ENCODE data around the gene TNFRSF18. TPM values are rescaled to one million over a fixed set of nuclear protein-coding genes. Genes with fewer than 3 reads are reported as not detected.

The TNFRSF18 gene
- total RNA-seq, 2 experiments from 2014 or later, result 30.7 to 31.0 TPM

DNA sequence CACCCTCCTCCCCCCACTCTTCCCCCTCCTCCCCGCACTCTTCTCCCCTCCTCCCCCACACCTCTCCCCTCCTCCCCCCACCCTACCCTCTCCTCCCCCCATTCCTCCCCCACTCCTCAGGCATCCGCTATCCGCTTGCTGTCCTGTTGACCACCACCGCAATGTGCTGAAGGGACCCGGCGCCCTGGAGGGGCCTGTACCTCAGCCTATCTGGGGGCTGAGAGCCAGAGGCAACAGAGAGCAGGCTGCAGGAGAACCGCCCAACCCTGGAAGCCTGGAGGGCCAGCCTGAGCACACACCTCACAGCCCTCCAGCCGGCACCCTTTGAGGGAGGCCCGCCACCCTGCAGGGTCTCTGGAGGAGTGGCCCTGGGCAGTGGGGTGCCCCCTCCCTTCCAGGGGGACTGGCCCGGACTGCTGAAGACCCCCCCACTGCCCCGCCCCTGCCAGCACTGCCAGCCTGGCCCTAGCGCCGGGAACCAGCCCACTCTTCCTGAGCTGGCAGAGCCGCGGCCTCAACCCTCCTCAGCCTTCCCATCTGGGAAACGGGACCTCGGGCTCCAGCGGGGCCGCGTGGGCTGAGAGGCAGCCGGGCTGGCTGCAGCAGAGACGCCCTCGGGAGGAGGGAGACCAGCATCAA, 38.9 kb upstream of the TNFRSF18 start:
- Mint-ChIP-seq H3K27me3 (ENCODE audit: low read depth) (peaks cover 5% of the 10 kb centered on the region), H3K4me1 (ENCODE audit: low read depth) (peaks cover 8% of the 10 kb centered on the region), H3K9me3 (no peaks in the 10 kb centered on the region), H3K4me3 (no peak overlapping the region), H3K27ac (no peak overlapping the region), H3K36me3 (ENCODE audit: low read depth) (no peaks in the 10 kb centered on the region)
- CTCF ChIA-PET, result no interaction called here
- no peak for DNase-seq
- intact Hi-C loops (cut with micrococcal nuclease), result no loop called here

DNA sequence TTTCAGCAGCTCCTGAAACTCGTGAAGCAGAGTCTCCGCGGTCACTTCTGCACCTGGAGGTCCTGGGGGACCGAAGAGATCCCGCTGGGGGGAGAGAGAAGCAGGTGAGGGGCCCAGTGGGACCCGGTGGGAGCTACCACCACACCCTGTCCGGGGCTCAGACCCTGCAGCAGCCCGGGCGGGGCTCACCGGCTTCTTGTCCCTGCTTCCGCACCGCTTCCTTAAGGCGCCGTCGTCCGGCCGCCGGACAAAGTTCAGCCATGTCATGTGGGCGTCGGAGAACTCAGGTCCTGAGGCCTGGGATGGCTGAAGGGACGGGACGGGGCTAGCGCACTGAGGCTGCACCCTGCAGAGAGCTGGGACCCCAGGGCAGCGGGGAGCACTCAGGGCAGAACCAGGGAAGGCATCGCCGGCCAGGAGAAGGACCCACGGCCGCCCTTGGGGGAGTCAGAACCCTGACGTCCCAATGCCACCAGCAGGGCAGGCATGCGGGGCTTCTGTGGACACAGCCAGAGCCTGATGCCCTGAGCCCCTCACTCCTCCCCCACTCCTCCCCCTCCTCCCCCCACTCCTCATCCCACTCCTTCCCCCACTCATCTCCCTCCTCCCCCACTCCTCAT, 37.9 kb upstream of the TNFRSF18 start:
- Mint-ChIP-seq H3K4me1 (ENCODE audit: low read depth) (no peaks in the 10 kb centered on the region), H3K36me3 (ENCODE audit: low read depth) (no peaks in the 10 kb centered on the region), H3K9me3 (no peaks in the 10 kb centered on the region), H3K4me3 (no peak overlapping the region), H3K27ac (no peak overlapping the region), H3K27me3 (ENCODE audit: low read depth) (peaks cover 5% of the 10 kb centered on the region)
- CTCF ChIA-PET, result no interaction called here
- DNase-seq, result no peak
- intact Hi-C loops (cut with micrococcal nuclease), result no loop called here

DNA sequence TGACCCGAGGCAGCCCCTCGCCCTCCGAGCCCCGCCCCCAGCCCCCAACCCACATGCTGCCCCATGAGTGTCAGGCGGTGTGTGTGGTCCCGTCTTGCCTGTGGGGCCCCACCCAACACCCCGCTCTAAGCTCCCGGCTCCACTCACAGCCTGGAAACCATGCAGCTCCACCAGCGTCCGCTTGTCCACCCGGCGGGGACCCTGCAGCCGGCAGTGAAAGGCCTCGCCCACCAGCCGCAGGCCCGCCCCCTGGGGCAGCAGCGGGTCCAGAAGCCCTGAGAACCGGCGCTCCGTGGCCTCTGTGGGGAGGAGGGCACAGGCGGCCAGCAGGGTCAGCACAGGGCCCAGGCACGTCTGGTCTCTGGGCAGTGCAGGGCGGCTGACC, 37.4 kb upstream of the TNFRSF18 start:
- no peaks in the 10 kb centered on the region for H3K9me3 Mint-ChIP-seq

DNA sequence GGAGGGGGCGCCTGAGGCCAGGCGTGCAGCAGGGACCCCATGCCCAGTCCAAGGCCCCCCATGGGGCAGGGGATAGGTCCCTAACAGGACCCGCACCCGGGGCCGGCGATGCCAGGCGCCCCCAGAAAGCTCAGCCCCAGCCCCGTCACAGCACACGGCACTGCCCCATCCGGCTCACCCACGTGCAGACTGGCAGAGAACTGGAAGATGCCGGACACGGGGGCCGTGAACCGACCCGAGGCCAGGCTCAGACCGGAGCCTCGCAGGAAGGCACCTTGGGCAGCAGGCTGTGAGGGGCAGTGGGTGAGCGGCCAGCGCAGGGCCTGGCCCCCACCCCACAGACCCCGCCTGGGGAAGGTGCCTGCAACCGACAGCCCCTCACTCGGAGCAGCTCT, 36.9 kb upstream of the TNFRSF18 start:
- CTCF ChIA-PET, result no interaction called here
- H3K27ac Mint-ChIP-seq, result no peak overlapping the region
- no peaks in the 10 kb centered on the region for H3K4me1 Mint-ChIP-seq (ENCODE audit: low read depth)
- intact Hi-C loops (cut with micrococcal nuclease), result no loop called here
- no peak overlapping the region for H3K4me3 Mint-ChIP-seq
- H3K36me3 Mint-ChIP-seq (ENCODE audit: low read depth), result no peaks in the 10 kb centered on the region
- H3K9me3 Mint-ChIP-seq, result no peaks in the 10 kb centered on the region
- DNase-seq, result no peak
- H3K27me3 Mint-ChIP-seq (ENCODE audit: low read depth), result peaks cover 5% of the 10 kb centered on the region

More for the DNA sequence above, 37.4 kb upstream of the TNFRSF18 start:
- H3K4me3 Mint-ChIP-seq, result no peak overlapping the region
- no peaks in the 10 kb centered on the region for H3K36me3 Mint-ChIP-seq (ENCODE audit: low read depth)
- H3K27ac Mint-ChIP-seq, result no peak overlapping the region
- intact Hi-C loops (cut with micrococcal nuclease), result no loop called here
- H3K27me3 Mint-ChIP-seq (ENCODE audit: low read depth), result peaks cover 5% of the 10 kb centered on the region
- CTCF ChIA-PET, result no interaction called here
- H3K4me1 Mint-ChIP-seq (ENCODE audit: low read depth), result no peaks in the 10 kb centered on the region
- DNase-seq, result no peak

DNA sequence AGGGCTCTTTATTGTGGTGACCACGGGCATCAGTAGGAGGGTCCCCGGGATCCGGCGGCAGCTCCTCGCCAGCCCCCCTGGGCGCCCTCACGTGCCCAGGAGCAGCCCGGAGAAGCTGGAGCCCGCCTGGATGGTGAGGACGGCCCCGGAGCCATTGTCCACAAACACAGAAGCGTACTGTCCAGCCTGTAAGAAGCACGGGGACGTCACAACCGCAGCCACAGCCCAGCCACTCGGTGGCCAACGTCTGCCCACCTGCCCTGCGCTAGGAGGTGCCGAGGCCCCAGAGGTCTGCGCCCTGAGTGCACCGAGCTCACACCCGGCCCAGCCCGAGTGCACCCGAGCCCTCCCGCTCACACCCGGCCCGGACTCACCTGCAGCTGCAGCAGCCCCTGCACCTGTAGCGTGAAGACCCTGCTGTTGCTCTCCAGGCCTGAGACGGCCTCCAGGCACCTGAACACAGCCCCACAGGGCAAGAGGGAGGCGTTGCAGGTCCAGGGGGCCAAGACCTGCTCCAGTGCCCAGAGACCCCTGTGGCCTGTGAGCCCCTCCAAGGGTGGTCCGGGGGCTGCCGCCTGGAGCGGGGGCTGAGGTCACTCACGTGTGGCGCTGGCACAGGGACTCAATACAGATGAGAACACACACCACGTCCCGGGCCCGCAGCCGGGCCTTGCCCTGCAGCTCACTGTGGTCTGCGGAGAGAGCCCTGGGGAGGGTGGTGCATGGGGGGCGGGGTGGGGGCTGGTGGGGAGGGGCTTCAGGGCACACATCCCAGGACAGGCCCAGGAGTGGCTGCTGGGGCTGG, 36.3 kb upstream of the TNFRSF18 start:
- CTCF ChIA-PET, result interaction anchor here (0.8 to 1.2 kb wide), 2 partner anchors 8 to 120 kb away, joined by 3 to 4 read pairs; no protein-coding TSS in a partner anchor
- Mint-ChIP-seq H3K4me3 (no peak overlapping the region), H3K27ac (no peak overlapping the region), H3K36me3 (ENCODE audit: low read depth) (no peaks in the 10 kb centered on the region), H3K9me3 (no peaks in the 10 kb centered on the region), H3K27me3 (ENCODE audit: low read depth) (peaks cover 5% of the 10 kb centered on the region), H3K4me1 (ENCODE audit: low read depth) (no peaks in the 10 kb centered on the region)
- intact Hi-C loops (cut with micrococcal nuclease), result no loop called here
- DNase-seq, result no peak

DNA sequence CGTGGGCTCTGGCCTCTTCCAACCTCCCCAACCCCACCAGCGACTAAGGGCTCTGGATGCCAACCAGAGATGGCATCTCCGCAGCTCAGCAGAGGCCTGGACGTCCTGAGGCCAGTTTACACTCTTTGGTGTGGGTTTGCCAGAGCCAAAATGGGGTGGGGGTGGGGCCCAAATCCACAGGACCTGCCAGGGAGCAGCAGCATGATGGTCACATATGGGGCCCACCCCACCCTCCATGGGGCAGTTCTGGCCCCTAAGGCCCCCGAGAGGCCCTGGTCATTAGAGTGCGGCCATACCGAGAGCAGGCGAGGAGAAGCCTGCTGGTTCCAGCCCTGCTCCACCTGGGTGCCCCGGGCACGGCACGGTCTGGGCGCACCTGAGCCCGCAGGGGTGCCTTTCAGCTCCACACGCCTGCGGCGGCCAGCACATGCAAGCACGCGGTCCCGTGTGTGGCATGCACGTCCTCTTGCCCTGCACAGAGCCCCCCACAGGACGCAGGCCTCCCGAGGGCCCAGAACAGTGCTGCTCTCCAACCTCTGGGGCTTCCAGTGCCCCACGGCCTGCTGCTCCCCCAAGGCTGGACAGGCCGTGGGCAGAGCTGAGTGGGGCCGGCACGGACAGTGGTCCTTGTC, 35.3 kb upstream of the TNFRSF18 start:
- Mint-ChIP-seq H3K27ac (no peak overlapping the region), H3K27me3 (ENCODE audit: low read depth) (peaks cover 5% of the 10 kb centered on the region), H3K9me3 (no peaks in the 10 kb centered on the region), H3K4me1 (ENCODE audit: low read depth) (no peaks in the 10 kb centered on the region), H3K4me3 (no peak overlapping the region), H3K36me3 (ENCODE audit: low read depth) (no peaks in the 10 kb centered on the region)
- DNase-seq, result no peak
- intact Hi-C loops (cut with micrococcal nuclease), result no loop called here
- CTCF ChIA-PET, result interaction anchor here (0.8 to 1.2 kb wide), 2 partner anchors 9 to 119 kb away, joined by 3 to 4 read pairs; no protein-coding TSS in a partner anchor

DNA sequence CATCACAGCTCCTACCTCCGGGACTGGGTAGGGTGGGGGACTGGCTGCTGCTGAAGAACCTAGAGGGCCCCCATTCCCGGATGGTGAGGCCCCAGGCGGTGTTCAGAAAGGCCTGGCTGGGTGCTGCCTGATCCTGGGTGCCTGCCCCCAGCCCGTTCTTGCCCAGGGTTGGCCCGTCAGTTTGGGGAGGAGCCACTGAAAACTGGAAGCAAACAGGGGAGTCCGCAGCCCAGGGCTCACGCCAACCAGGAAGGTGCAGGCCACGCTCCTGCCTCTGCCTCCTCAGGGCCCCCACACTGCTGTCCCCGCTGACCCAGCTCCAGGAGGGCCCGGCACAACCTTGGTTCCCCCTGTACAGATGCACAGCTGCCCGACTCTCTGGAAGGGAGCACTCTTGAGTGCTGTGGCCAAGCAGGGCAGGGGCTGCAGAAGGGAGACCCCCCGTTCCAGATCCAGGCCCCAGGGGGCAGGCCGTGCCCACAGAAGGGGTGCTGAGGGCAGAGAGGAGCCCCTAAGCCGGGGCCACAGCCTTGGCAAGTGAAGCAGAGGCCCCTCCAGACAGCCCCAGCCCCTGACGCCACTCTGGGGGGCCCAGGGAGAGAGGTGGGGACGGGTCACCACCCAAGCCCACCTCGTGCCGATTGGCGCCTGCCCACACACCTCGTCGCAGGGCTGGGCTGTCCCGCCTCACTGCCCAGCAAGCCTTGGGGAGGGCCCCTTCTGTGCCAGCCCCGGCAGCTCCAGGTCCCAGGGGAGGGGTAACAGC, 34.6 kb upstream of the TNFRSF18 start:
- intact Hi-C loops (cut with micrococcal nuclease), result no loop called here
- H3K36me3 Mint-ChIP-seq (ENCODE audit: low read depth), result no peaks in the 10 kb centered on the region

DNA sequence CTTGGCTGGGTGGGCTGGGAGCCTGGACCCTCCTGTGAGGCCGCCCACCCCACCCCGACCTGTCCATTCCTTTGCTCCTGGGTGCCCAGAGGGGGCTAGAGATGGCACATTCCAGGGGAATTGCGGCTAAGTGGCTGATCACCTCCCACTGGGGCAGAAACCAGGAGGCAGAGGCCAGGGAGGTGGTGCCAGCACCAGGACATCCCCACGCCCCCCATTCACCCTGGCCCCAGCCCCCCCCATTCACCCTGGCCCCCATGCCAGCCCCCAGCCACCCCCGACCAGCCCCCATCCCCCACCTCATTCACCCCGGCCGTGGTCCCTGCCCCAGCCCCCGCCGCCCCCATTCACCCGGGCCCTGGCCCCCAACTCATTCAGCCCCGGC, 33.9 kb upstream of the TNFRSF18 start:
- DNase-seq, result no peak
- no peaks in the 10 kb centered on the region for H3K36me3 Mint-ChIP-seq (ENCODE audit: low read depth)
- CTCF ChIA-PET, result no interaction called here

More for the DNA sequence above, 34.6 kb upstream of the TNFRSF18 start:
- CTCF ChIA-PET, result no interaction called here
- Mint-ChIP-seq H3K4me3 (no peak overlapping the region), H3K9me3 (no peaks in the 10 kb centered on the region), H3K4me1 (ENCODE audit: low read depth) (no peaks in the 10 kb centered on the region), H3K27ac (no peak overlapping the region), H3K27me3 (ENCODE audit: low read depth) (peaks cover 4% of the 10 kb centered on the region)
- DNase-seq, result no peak

DNA sequence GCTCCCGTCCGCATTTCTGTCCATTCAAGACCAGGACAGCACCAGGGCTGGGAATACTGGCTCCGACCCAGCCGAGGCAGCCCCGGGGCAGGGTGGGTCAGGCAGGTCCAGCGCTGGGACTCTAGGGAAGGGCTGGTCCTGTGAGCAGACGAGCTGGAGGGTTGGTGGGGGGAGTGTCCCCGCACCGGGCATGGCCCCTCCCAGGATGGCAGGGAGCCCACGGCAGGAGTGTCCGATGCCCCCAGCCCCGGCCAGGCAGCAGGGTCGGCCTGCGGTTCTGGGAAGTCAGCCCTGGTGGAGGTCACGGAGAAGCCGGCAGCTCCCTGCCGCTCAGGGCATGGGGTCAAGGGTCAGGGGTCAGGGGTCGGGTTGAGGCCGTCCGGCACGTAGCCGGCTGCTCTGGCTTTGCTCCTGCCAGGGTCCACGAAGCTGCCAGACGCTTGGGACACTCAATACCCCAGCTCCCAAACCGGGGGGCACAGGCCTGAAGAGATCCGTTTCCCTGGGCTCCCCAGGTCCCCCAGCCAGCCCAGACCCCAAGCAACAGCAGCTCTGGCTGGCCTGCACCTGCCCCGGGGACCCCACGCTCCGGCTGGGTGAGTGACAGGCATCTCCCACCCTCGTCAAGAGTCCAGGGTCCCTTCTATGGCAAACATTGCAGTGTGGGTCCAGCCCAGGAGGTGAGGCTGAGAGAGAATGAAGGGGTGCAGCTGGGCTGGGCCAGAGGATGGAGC, 33.4 kb upstream of the TNFRSF18 start:
- intact Hi-C loops (cut with micrococcal nuclease), result loop anchor here (10.0 kb wide), 1 partner anchor 205 kb away; no protein-coding TSS in a partner anchor
- Mint-ChIP-seq H3K27me3 (ENCODE audit: low read depth) (peaks cover 3% of the 10 kb centered on the region), H3K9me3 (no peaks in the 10 kb centered on the region), H3K4me1 (ENCODE audit: low read depth) (no peaks in the 10 kb centered on the region), H3K36me3 (ENCODE audit: low read depth) (no peaks in the 10 kb centered on the region), H3K4me3 (no peak overlapping the region), H3K27ac (no peak overlapping the region)
- CTCF ChIA-PET, result interaction anchor here (0.6 to 0.8 kb wide), 2 partner anchors 117 to 130 kb away, joined by 3 to 4 read pairs; no protein-coding TSS in a partner anchor
- no peak for DNase-seq

More for the DNA sequence above, 33.9 kb upstream of the TNFRSF18 start:
- Mint-ChIP-seq H3K4me3 (no peak overlapping the region), H3K9me3 (no peaks in the 10 kb centered on the region), H3K4me1 (ENCODE audit: low read depth) (no peaks in the 10 kb centered on the region), H3K27ac (no peak overlapping the region), H3K27me3 (ENCODE audit: low read depth) (peaks cover 3% of the 10 kb centered on the region)
- intact Hi-C loops (cut with micrococcal nuclease), result no loop called here

DNA sequence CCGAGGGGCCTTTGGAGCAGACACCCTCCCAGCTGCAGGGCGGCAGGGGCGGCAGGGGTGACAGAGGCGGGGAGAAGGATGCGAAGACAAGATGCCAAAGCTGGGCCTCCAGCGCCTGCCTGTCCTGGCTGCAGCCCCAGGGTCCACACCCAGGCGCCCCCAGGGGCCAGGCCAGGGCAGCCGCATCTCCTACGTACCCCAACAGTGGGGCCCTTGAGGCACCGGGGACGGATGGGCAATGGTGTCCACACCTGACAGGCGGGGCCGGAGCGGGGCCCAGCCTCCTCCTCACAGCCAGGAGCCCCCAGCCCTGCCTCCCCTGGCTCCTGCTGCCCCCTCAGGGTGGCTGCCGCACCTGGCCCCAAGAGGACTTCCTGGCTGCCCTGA, 32.8 kb upstream of the TNFRSF18 start:
- Mint-ChIP-seq H3K27me3 (ENCODE audit: low read depth) (peaks cover 3% of the 10 kb centered on the region), H3K27ac (no peak overlapping the region), H3K36me3 (ENCODE audit: low read depth) (peaks cover 2% of the 10 kb centered on the region), H3K4me3 (no peak overlapping the region), H3K9me3 (no peaks in the 10 kb centered on the region), H3K4me1 (ENCODE audit: low read depth) (peaks cover 5% of the 10 kb centered on the region)
- no peak for DNase-seq
- intact Hi-C loops (cut with micrococcal nuclease), result loop anchor here (10.0 kb wide), 1 partner anchor 204 kb away; no protein-coding TSS in a partner anchor
- CTCF ChIA-PET, result interaction anchor here (0.6 to 0.8 kb wide), 2 partner anchors 117 to 130 kb away, joined by 3 to 4 read pairs; no protein-coding TSS in a partner anchor

DNA sequence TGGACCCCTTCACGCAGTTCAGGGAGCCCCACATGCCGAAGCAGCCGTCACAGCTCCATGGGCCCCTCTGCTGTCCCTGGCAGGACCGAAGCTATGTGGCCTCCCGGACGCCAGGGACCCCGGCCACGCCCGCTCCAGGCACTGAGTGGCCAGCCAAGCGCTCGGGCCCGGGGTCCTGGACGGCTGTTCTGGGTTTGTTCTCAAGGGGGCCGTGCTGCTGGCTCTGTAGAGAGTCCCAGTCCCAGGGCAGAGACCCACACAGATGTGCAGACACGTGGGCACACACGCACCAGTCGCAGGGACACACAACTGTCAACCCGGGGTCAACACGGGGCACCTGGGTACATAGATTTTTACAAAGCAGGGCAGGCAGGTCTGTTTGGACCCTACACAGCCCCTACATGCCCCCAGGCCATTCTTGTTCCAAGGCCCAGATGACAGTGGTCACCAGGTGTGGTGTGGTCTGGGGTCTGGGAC, 32.3 kb upstream of the TNFRSF18 start:
- DNase-seq, result no peak
- H3K9me3 Mint-ChIP-seq, result no peaks in the 10 kb centered on the region
- no peak overlapping the region for H3K27ac Mint-ChIP-seq
- peaks cover 6% of the 10 kb centered on the region for H3K36me3 Mint-ChIP-seq (ENCODE audit: low read depth)
- peaks cover 3% of the 10 kb centered on the region for H3K27me3 Mint-ChIP-seq (ENCODE audit: low read depth)
- H3K4me1 Mint-ChIP-seq (ENCODE audit: low read depth), result peaks cover 10% of the 10 kb centered on the region
- CTCF ChIA-PET, result interaction anchor here (0.7 to 0.8 kb wide), 2 partner anchors 116 to 117 kb away, joined by 3 to 4 read pairs; no protein-coding TSS in a partner anchor
- intact Hi-C loops (cut with micrococcal nuclease), result loop anchor here (10.0 kb wide), 1 partner anchor 204 kb away; no protein-coding TSS in a partner anchor
- no peak overlapping the region for H3K4me3 Mint-ChIP-seq
